Measurements from ENCODE around the gene ARMC6. TPM values are rescaled to one million over a fixed set of nuclear protein-coding genes. Genes with fewer than 3 reads are reported as not detected.

Gene ARMC6
- total RNA-seq, 4 donors from 2014 or later = 11.3 to 41.0 (median 21.9) TPM

- H3K4me3 ChIP-seq (ENCODE audit: low read depth, poor library complexity, severe bottlenecking) = no peak overlapping the region
- intact Hi-C loops (cut with DNase I; ENCODE audit: low total_unique reads) = no loop called here
- TF ChIP-seq CTCF (IDR thresholded peaks at IDR 0.05) (no peak), POLR2A (IDR thresholded peaks at IDR 0.05) (no peak)
- no peak for DNase-seq (ENCODE audit: low spot score in 2 of 2)
- 91 to 94% methylated on average over 8 of the region's 8 CpGs for WGBS, 2 donors
These were observed 41.7 kb downstream of the ARMC6 start for GRCh38 chr19:19075126-19075525.

- intact Hi-C loops (cut with DNase I; ENCODE audit: low total_unique reads) = no loop called here
- no peak overlapping the region for H3K4me3 ChIP-seq (ENCODE audit: low read depth, poor library complexity, severe bottlenecking)
- 67 to 86% methylated on average over 1 of the region's 1 CpG for WGBS, 2 donors
- TF ChIP-seq CTCF (IDR thresholded peaks at IDR 0.05) = no peak
- no peak for TF ChIP-seq POLR2A (IDR thresholded peaks at IDR 0.05)
- DNase-seq (ENCODE audit: low spot score in 2 of 2) = no peak
These were observed 43.1 kb downstream of the ARMC6 start for GRCh38 chr19:19076476-19076875.

GRCh38 chr19:19077103-19077502 is 43.7 kb downstream of the ARMC6 start:
- WGBS, 2 donors = 92 to 96% methylated on average over 7 of the region's 7 CpGs
- intact Hi-C loops (cut with DNase I; ENCODE audit: low total_unique reads) = no loop called here
- H3K4me3 ChIP-seq (ENCODE audit: low read depth, poor library complexity, severe bottlenecking) = no peak overlapping the region
- TF ChIP-seq POLR2A (IDR thresholded peaks at IDR 0.05) (no peak), CTCF (IDR thresholded peaks at IDR 0.05) (no peak)
- DNase-seq (ENCODE audit: low spot score in 2 of 2) = no peak

GRCh38 chr19:19078801-19079200 is 45.4 kb downstream of the ARMC6 start:
- DNase-seq (ENCODE audit: low spot score in 2 of 2) = no peak
- WGBS, 2 donors = 93 to 96% methylated on average over 6 of the region's 6 CpGs
- intact Hi-C loops (cut with DNase I; ENCODE audit: low total_unique reads) = no loop called here
- H3K4me3 ChIP-seq (ENCODE audit: low read depth, poor library complexity, severe bottlenecking) = no peak overlapping the region
- TF ChIP-seq POLR2A (IDR thresholded peaks at IDR 0.05) (no peak), CTCF (IDR thresholded peaks at IDR 0.05) (no peak)

- TF ChIP-seq CTCF (IDR thresholded peaks at IDR 0.05) (no peak), POLR2A (IDR thresholded peaks at IDR 0.05) (no peak)
- no peak overlapping the region for H3K4me3 ChIP-seq (ENCODE audit: low read depth, poor library complexity, severe bottlenecking)
- 95 to 96% methylated on average over 1 of the region's 1 CpG for WGBS, 2 donors
- no peak for DNase-seq (ENCODE audit: low spot score in 2 of 2)
- intact Hi-C loops (cut with DNase I; ENCODE audit: low total_unique reads) = no loop called here
These were observed 46.2 kb downstream of the ARMC6 start for GRCh38 chr19:19079571-19079970.

- intact Hi-C loops (cut with DNase I; ENCODE audit: low total_unique reads) = no loop called here
- DNase-seq (ENCODE audit: low spot score in 2 of 2) = no peak
- TF ChIP-seq CTCF (IDR thresholded peaks at IDR 0.05) (no peak), POLR2A (IDR thresholded peaks at IDR 0.05) (no peak)
- WGBS, 2 donors = 73 to 79% methylated on average over 16 of the region's 16 CpGs
- no peak overlapping the region for H3K4me3 ChIP-seq (ENCODE audit: low read depth, poor library complexity, severe bottlenecking)
These were observed 48.3 kb downstream of the ARMC6 start for GRCh38 chr19:19081642-19082151.
